Measurements from ENCODE around the gene POGK.
"Not testable (repeated sequence)": the region's sequence is repeated elsewhere in the genome, so short reads cannot be mapped to it uniquely, and the experiment has no call there.

Gene POGK

GRCh38 chr1:166838766-166839599 lies at the start of gene POGK:
TSS of gene POGK (plus strand) at chr1:166839475. CDS start at chr1:166840957, 1,482 bp downstream.
- peak; percentile 63 to 80 for DNase-seq (ENCODE audit: low read depth in 2 of 2)

DNA sequence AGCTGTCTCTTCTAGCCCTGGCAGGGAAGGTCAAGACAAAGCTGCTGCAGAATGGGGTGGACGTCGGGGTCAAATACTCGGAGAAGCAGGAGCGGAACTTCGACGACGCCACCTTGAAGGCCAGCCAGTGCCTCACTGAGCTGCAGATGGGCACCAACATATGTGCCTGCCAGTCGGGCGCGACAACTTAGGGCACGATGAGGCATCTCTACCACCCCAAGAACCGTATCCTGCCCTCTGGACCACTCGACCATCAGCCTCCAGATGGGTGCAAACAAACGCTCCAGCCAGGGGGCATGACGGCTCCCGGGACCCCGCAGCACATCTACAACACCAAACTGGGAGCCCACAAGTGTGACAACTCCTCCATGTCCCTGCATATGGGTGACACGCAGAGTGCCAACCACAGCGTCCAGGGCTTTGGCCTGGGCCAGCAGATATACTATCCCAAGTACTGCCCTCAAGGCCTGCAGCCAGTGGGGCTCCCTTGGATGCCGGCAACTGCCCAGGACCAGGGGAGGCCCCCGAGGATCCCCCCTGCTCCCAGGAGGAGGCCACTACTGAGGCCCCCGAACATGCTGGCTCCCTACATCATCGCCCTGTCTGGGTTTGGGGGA lies 42.5 kb upstream of the POGK start:
- no peak for DNase-seq (ENCODE audit: low read depth in 2 of 2)

DNA sequence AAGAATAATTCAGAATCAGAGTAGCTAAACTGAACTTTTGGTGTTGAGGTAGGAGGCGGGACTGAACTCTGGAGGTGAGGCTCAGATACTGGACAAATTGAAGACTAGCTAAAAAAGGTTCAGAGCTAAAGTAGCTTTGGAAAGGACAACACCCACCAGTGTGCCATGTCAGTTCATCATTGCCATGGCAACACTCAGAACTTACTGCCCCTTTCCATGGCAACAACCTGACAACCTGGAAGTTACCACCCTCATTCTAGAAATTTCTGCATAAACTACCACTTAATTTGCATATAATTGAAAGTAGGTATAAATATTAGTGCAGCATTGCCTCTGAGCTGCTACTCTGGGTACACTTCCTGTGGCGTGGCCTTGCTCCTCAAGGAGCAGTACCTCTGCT lies 30.3 kb upstream of the POGK start:
- DNase-seq (ENCODE audit: low read depth in 2 of 2), result no peak

DNA sequence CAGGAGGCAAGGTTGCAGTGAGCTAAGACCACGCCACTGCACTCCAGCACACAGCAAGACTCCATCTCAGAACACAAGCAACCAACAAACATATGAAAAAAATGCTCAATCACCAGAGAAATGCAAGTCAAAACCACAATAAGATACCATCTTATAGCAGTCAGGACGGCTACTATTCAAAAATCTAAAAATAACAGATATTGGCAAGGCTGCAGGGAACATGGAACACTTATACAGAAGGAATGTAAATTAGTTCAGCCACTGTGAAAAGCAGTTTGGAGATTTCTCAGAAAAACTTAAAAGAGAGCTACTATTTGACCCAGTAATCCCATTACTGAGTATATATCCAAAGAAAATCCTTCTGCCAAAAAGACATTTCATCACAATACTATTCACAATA lies 27.6 kb upstream of the POGK start:
- no peak for DNase-seq (ENCODE audit: low read depth in 2 of 2)

- DNase-seq (ENCODE audit: low read depth in 2 of 2), result no peak
Measured at GRCh38 chr1:166813508-166814223, 25.6 kb upstream of the POGK start.

GRCh38 chr1:166814611-166815010 lies 24.7 kb upstream of the POGK start:
- no peak for DNase-seq (ENCODE audit: low read depth in 2 of 2)

DNA sequence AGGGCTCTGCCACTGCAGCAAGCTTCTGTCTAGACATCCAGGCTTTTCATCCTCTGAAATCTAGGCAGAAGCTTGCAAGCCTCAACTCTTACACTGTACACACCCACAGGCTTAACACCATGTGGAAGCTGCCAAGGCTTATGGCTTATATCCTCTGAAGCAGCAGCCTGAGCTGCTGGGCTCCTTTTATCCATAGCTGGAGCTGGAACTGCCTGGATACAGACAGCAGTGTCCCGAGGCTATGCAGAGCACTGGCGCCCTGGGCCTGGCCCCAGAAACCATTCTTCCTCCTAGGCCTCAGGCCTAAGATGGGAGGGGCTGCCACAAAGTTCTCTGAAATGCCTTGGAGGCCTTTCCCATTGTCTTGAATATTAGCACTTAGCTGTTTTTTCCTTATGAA lies 19.3 kb upstream of the POGK start:
- no peak for DNase-seq (ENCODE audit: low read depth in 2 of 2)

- no peak for DNase-seq (ENCODE audit: low read depth in 2 of 2)
Measured at GRCh38 chr1:166822385-166822784, 16.9 kb upstream of the POGK start.

DNA sequence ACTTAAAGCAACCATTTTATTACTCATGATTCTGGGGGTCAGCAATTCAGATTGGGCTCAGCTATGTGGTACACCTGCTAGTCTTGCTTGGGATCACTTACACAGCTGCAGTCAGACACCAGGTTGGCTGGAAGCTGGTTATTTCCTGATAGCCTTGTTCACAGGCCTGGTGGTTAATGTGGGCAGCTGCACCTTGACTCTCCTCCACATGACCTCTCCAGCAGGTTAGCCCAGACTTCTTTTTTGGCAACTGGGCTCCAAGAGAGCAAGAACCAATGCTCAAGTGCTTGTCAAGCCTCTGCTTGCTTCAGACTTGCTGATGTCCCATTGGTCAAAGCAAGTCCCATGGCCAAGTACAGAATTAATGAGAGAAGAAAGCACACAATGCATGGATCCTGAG lies 11.8 kb upstream of the POGK start:
- no peak for DNase-seq (ENCODE audit: low read depth in 2 of 2)

- not testable (repeated sequence) for DNase-seq (ENCODE audit: low read depth in 2 of 2)
Measured at GRCh38 chr1:166829762-166830161, 9.5 kb upstream of the POGK start.

- DNase-seq (ENCODE audit: low read depth in 2 of 2), result no peak
Measured at GRCh38 chr1:166836733-166837132, 2.5 kb upstream of the POGK start.

DNA sequence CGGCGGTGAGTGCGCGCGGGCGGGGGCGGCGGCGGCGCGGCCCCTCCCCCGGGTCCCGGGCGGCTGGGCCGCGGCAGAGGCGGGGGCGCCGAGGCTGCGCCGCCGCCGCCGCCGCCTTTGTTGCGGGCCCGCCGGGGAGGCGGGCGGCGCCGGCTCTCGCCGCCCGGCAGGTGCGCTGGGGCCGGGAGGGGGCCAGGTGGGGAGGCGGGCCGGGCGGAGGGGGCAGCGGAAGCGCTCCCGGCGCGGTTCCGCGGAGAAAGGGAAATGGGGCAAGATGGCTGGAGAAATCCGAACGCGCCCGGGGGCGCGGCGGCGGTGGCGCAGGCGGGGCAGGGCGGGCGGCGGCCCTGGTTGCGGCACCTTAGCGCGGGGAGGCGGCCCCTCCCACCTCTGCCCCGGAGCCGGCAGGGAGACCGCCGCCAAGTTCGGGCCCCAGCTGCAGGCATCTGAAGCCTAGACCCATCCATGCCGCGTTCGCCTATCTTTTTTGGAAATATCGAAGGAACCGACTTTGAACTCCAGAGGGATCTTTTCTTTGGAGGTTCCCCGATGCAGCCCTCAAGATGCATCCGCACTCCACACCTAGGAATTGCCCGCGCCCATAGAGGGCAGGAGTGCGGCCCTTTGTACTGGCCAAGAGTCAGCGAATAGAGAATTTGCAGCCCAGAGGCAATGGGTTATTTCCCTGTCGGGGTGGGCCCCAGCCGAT lies 479 bp downstream of the POGK start:
- peak in 1 of 2 donors; percentile 53 for DNase-seq (ENCODE audit: low read depth in 2 of 2)

DNA sequence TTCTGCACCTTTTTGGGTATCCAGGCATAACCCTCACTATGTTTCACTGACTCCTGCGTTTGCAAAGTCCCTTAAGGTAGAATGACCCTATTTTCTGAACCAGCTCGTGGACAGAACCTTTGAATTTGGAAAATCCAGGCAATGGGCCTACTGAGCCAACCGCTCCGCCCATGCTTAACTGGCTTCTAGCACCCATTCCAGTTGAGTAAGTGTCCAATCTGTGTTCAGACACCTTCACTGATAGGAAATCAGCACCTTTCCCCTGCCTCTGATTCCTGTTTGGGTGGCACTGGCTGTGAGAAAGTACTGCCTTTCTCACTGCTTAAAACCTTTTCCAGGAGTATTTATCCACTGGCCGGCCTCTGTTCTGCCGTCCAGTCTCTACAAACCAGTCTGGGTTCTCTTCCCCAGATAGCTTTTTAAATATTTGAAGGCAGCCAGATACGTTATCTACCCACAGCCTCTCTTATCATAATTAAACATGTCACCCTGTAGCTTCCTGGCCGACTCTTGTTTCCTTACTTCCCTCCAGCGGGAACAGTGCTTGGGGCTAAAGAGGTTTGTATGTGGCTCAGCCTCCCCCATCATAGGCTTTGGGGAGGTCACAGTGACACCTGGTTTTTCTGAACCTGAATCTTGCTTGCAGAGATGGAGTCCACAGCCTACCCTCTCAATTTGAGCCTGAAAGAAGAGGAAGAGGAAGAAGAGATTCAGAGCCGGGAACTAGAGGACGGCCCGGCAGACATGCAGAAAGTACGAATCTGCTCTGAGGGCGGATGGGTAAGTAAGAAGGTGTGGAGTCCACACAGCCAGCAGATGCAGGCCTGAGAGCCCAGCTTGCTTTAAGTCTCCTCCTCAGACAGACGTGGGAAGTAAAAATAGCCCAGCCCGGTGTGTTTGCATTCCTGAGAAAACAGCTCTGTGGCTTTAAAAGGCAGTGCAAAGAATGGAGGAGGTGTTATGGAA lies 1.3 kb downstream of the POGK start:
- no peak for DNase-seq (ENCODE audit: low read depth in 2 of 2)

DNA sequence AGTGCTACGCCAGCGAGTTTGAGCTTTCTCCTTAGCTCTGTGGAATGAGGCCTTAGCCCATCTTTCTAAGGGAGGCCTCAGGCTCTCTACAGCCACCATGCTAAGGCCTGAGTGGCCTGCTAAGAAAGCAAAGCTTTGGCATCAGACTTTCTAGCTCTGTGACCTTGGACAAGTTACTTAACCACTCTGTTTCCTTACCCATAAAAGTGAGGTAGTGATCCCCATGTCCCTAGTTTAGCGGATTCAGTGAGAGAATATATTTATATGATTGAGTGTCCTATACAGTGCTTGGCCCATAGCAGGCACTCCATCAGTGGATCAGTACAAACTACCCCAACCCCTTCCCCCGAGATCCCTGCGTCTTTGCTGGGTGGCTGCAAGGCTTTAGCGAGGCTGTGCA lies 4.0 kb downstream of the POGK start:
- no peak for DNase-seq (ENCODE audit: low read depth in 2 of 2)

- no peak for DNase-seq (ENCODE audit: low read depth in 2 of 2)
Measured at GRCh38 chr1:166843769-166844596, 4.7 kb downstream of the POGK start.

- no peak for DNase-seq (ENCODE audit: low read depth in 2 of 2)
Measured at GRCh38 chr1:166844791-166845190, 5.5 kb downstream of the POGK start.

GRCh38 chr1:166848193-166848592 lies 8.9 kb downstream of the POGK start:
- no peak for DNase-seq (ENCODE audit: low read depth in 2 of 2)

GRCh38 chr1:166849135-166849534 lies 9.9 kb downstream of the POGK start:
- DNase-seq (ENCODE audit: low read depth in 2 of 2), result no peak

GRCh38 chr1:166852918-166853317 lies 13.6 kb downstream of the POGK start:
- no peak for DNase-seq (ENCODE audit: low read depth in 2 of 2)

- DNase-seq (ENCODE audit: low read depth in 2 of 2), result no peak
Measured at GRCh38 chr1:166855558-166855957, 16.3 kb downstream of the POGK start.
